HG03108 (cell line): ENCODE measurements around the gene BHLHE40.

Source experiments
- ATAC-seq: cut with Tn5 transposase; IDR thresholded peaks from one replicate; pipeline ENCODE4 v1.9.1; 2021; ENCODE audit warnings: moderate library complexity; ENCODE audit not compliant: unreplicated experiment

Gene BHLHE40

GRCh38 chr3:4979428-4980228 is at the start of gene BHLHE40:
BHLHE40 (plus strand) TSS chr3:4979437; CDS start chr3:4979719, 282 bp downstream.
- ATAC-seq, result peak; percentile 4

- no peak for ATAC-seq
These were observed 48.7 kb upstream of the BHLHE40 start for GRCh38 chr3:4930501-4930900.

DNA sequence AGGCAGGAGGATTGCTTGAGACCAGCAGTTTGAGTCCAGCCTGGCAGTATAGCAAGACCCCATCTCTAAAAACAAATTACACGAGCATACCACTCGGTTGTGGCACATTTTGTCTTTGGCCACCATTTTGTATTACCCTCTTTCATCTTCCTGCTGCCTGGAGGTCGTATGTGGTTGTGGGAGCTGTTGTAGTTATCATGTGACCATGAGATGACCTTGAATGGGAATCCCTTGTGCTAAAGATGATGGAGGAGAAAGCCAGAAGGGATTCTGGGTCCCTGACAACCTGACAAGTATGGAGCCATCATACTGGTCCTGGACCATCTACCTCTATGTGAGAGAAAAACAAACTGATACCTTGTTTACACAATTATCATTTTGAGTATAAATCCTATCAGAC is 45.2 kb upstream of the BHLHE40 start:
- ATAC-seq, result no peak

GRCh38 chr3:4935347-4935746 is 43.9 kb upstream of the BHLHE40 start:
- peak; percentile 50 for ATAC-seq

GRCh38 chr3:4936982-4937614 is 42.1 kb upstream of the BHLHE40 start:
- ATAC-seq, result no peak

DNA sequence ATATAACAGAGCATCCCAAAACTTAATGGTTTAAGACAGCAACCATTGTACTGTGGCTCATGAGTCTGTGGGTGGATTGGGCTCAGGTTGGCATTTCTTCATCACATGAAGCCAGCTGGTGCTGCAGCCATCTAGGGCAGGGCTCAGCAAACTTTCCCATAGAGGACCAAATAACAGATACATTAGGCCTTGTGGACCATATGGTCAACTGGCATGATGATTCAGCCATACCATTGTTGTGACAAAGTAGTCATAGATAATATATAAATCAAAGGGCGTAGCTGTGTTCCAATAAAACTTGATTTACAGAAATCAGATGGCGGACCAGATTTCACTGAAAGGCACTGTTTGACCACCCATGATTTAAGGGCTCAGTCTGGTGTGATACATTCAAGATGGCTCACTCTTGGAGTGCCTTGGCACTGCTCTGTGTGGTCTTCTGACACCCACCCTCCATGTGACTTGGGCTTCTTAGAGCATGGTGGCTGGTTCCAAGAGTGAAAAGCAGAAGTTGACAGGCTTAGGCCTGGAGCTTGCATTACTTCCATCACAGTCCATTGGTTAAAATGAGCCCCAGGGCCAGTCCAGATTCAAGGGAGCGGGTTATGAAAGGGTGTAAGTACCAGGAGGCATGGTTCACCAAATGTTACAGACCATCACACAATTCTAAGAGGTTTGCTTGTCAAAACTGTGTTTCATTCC is 40.8 kb upstream of the BHLHE40 start:
- no peak for ATAC-seq

GRCh38 chr3:4939276-4939675 is 40.0 kb upstream of the BHLHE40 start:
- no peak for ATAC-seq

DNA sequence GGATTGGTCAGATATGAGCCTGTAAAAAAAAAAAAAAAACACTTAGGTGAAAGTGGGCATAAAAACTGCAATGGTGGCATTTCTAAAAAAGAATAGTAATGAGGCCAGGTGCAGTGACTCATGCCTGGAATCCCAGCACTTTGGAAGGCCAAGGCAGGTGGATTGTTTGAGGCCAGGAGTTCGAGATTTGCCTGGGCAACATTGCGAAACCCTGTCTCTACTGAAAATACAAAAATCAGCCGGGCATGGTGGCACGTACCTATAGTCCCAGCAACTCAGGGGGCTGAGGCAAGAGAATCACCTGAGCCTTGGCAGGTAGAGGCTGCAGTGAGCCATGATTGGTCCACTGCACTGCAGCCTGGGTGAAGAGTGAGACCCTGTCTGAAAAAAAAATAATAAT is 38.3 kb upstream of the BHLHE40 start:
- no peak for ATAC-seq

DNA sequence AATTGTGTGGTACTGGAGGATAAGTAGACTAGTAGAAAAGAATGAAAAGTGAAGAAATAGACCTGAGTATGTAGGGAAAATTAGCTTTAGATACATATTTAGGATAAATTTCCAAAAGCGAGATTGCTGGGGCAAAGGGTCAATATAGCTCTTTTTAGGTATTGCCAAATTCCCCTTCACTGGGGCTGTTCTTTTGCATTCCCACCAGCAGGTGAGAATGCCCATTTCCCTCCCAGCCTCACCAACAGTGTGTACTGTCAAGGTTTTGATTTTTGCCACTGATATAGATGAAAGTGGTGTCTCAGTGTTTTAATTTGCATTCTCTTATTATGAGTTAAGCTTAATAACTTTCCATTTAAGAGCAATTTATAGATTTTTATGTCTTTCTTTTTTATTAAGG is 35.7 kb upstream of the BHLHE40 start:
- no peak for ATAC-seq

- ATAC-seq, result no peak
These were observed 33.9 kb upstream of the BHLHE40 start for GRCh38 chr3:4945324-4945723.

GRCh38 chr3:4947028-4947427 is 32.2 kb upstream of the BHLHE40 start:
- ATAC-seq, result no peak

- no peak for ATAC-seq
These were observed 30.8 kb upstream of the BHLHE40 start for GRCh38 chr3:4948395-4948794.

- ATAC-seq, result no peak
These were observed 30.2 kb upstream of the BHLHE40 start for GRCh38 chr3:4949004-4949403.

- ATAC-seq, result no peak
These were observed 29.6 kb upstream of the BHLHE40 start for GRCh38 chr3:4949659-4950058.

- ATAC-seq, result no peak
These were observed 28.9 kb upstream of the BHLHE40 start for GRCh38 chr3:4950351-4950784.

GRCh38 chr3:4950948-4951347 is 28.3 kb upstream of the BHLHE40 start:
- ATAC-seq, result no peak

- ATAC-seq, result no peak
These were observed 26.1 kb upstream of the BHLHE40 start for GRCh38 chr3:4953119-4953518.

DNA sequence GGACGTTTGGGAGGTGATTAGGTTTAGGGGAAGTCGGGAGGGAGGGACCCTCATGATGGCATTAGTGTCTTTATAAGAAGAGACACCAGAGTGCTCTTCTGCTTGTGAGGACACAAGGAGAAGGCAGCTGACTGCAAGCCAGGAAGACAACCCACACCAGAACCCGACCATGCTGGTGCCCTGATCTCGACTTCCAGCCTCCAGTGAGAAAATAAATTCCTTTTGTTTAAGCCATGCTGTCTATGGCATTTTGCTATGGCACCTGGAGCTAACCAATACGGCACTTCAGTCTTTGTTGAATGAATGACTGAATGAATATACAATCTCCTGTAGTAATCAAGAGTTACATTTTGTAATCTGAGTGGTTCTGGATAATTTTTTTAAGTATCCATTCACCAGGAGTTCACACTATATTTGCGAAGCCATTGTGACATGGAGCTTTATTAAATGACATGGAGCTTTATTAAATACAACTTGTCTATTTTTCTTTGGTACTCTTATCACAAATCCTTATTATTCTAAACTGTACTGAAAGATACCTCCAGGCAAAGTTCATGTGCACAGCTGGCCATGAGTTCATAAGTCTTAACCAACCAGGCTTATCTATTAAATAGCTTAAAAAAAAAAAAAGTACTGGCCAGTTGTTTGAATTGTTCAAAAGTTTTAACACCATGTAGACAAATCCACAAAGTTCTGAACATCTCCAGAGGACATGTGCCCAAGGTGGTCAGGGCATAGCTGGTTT is 24.8 kb upstream of the BHLHE40 start:
- ATAC-seq, result no peak

DNA sequence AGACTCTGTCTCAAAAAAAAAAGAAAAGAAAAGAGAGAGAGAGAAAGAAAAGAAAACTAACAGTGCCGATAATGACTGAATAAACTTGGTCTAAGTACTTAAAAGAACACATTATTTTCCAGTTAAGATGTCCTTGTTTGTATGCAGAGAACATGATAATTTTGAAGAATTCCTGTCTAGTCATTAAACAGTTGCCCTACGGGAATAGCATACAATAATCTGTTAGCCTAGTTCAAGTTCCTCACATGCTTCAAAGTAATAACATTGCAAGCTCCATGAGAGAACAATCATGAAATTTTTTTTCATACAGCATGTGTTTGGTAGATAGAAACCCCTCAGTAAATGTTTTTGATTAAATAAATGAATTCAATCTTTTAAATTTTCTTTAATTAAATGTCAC is 23.1 kb upstream of the BHLHE40 start:
- no peak for ATAC-seq

DNA sequence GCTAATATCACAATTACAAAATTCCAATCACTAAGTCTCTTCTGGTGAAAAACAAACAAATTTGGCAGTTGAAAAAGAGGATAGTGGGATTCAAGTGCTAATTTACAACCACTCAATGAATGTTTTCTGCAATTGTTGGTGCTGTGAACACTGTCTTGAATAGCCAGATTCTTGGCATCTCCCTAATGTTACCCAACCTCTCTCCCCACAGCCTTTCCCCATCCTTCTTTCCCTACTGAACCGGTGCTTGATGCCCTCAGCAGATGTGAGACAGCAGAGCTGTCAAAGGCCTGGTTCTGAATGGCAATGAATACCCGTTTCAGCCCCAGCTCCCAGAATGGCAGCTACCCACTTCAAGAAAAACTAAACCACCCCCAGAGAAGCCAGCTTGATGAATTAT is 22.5 kb upstream of the BHLHE40 start:
- ATAC-seq, result no peak

DNA sequence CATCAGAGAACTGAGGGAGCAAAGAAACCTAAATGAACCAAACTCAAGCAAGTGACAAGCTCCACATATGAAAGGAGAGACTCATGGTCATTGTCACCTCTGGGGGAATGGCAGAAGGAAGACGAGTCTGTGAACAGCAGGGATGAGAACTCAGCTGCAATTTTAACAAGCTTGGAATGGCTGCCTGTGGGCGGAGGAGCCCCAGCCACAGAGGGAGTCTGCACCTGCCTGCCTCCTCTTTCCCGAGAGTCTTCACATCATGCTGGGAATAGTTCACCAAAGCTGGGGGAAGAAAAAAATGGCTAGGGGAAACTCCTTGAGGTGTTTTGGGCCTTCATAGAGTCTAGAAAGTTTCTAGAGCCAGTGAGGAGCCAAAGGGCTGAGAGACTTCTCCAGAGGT is 21.3 kb upstream of the BHLHE40 start:
- no peak for ATAC-seq
